GM20431 (cell line): Measurements from ENCODE around the gene PRPF19.

Experiments used
- in situ Hi-C: fragments of 300-500 bp; cut with MseI, MboI; formaldehyde crosslinking; loops from one replicate; pipeline ENCODE4 v1.15.0; 2020; ENCODE audit warnings: low sequenced_read_pairs; ENCODE audit not compliant: unreplicated experiment

The PRPF19 gene

GRCh38 chr11:60924906-60925853, 18.8 kb upstream of the PRPF19 start:
- in situ Hi-C loops: no loop called here

- in situ Hi-C loops: no loop called here
These were observed 17.9 kb upstream of the PRPF19 start, which contains the start of gene TMEM132A for GRCh38 chr11:60924110-60924905. TMEM132A (plus strand) TSS chr11:60924460; CDS start chr11:60924634, 174 bp downstream.

- in situ Hi-C loops: no loop called here
These were observed 17.4 kb upstream of the PRPF19 start for GRCh38 chr11:60923800-60924109.

- in situ Hi-C loops: no loop called here
These were observed 16.9 kb upstream of the PRPF19 start for GRCh38 chr11:60923326-60923725.

GRCh38 chr11:60922906-60923305, 16.5 kb upstream of the PRPF19 start:
- in situ Hi-C loops: no loop called here

GRCh38 chr11:60921777-60922335, 15.5 kb upstream of the PRPF19 start:
- in situ Hi-C loops: no loop called here

- in situ Hi-C loops: no loop called here
These were observed 14.9 kb upstream of the PRPF19 start for GRCh38 chr11:60921259-60921658.

GRCh38 chr11:60919956-60920355, 13.6 kb upstream of the PRPF19 start:
- in situ Hi-C loops: no loop called here

- in situ Hi-C loops: no loop called here
These were observed 12.9 kb upstream of the PRPF19 start for GRCh38 chr11:60919320-60919719.

GRCh38 chr11:60918939-60919265, 12.5 kb upstream of the PRPF19 start:
- in situ Hi-C loops: no loop called here

GRCh38 chr11:60918251-60918938, 12.0 kb upstream of the PRPF19 start:
- in situ Hi-C loops: no loop called here

- in situ Hi-C loops: no loop called here
These were observed 10.9 kb upstream of the PRPF19 start for GRCh38 chr11:60917267-60917666.

- in situ Hi-C loops: no loop called here
These were observed 10.4 kb upstream of the PRPF19 start for GRCh38 chr11:60916669-60917206.

- in situ Hi-C loops: no loop called here
These were observed 9.0 kb upstream of the PRPF19 start for GRCh38 chr11:60915248-60915914.

- in situ Hi-C loops: no loop called here
These were observed 8.4 kb upstream of the PRPF19 start for GRCh38 chr11:60914633-60915247.

- in situ Hi-C loops: no loop called here
These were observed 7.6 kb upstream of the PRPF19 start, which contains the start of gene TMEM109 for GRCh38 chr11:60913793-60914632. TMEM109 (plus strand) TSS chr11:60914158; CDS start chr11:60919694, 5,536 bp downstream.

GRCh38 chr11:60912851-60913528, 6.6 kb upstream of the PRPF19 start:
- in situ Hi-C loops: no loop called here
